Activated CD4-positive, alpha-beta T cell treated with anti-CD3 and anti-CD28 coated beads, Interleukin-2, amount 50 U/mL, for 16 hours (primary cell): ENCODE data around the gene EDN1.
"Not testable (repeated sequence)": the region's sequence is repeated elsewhere in the genome, so short reads cannot be mapped to it uniquely, and the experiment has no call there.

ENCODE experiments used
- DNase-seq: peaks from one replicate; pipeline ENCODE4 v3.0.0-alpha.2; 2020

Gene EDN1

GRCh38 chr6:12295558-12296254 lies 5.5 kb downstream of the EDN1 start:
- no peak for DNase-seq

- DNase-seq, result no peak
Observed at GRCh38 chr6:12296255-12296573, 6.1 kb downstream of the EDN1 start.

GRCh38 chr6:12296604-12297003 lies 6.4 kb downstream of the EDN1 start:
- no peak for DNase-seq

- DNase-seq, result no peak
Observed at GRCh38 chr6:12297363-12298016, 7.3 kb downstream of the EDN1 start.

GRCh38 chr6:12298017-12298978 lies 8.1 kb downstream of the EDN1 start:
- no peak for DNase-seq

GRCh38 chr6:12298995-12299394 lies 8.8 kb downstream of the EDN1 start:
- DNase-seq, result no peak

GRCh38 chr6:12301018-12301417 lies 10.9 kb downstream of the EDN1 start:
- no peak for DNase-seq

- no peak for DNase-seq
Observed at GRCh38 chr6:12304487-12304886, 14.3 kb downstream of the EDN1 start.

GRCh38 chr6:12309070-12309469 lies 18.9 kb downstream of the EDN1 start:
- DNase-seq, result no peak

- DNase-seq, result no peak
Observed at GRCh38 chr6:12311106-12311505, 20.9 kb downstream of the EDN1 start.

GRCh38 chr6:12312736-12313135 lies 22.6 kb downstream of the EDN1 start:
- DNase-seq, result no peak

GRCh38 chr6:12313306-12313991 lies 23.3 kb downstream of the EDN1 start:
- DNase-seq, result no peak

GRCh38 chr6:12313992-12314589 lies 23.9 kb downstream of the EDN1 start:
- no peak for DNase-seq

GRCh38 chr6:12314751-12315150 lies 24.6 kb downstream of the EDN1 start:
- DNase-seq, result no peak

GRCh38 chr6:12315292-12316081 lies 25.3 kb downstream of the EDN1 start:
- DNase-seq, result no peak

- no peak for DNase-seq
Observed at GRCh38 chr6:12318749-12319148, 28.6 kb downstream of the EDN1 start.

- DNase-seq, result not testable (repeated sequence)
Observed at GRCh38 chr6:12320074-12320473, 29.9 kb downstream of the EDN1 start.

- no peak for DNase-seq
Observed at GRCh38 chr6:12324099-12324498, 33.9 kb downstream of the EDN1 start.

GRCh38 chr6:12324748-12325147 lies 34.6 kb downstream of the EDN1 start:
- no peak for DNase-seq

GRCh38 chr6:12325872-12326271 lies 35.7 kb downstream of the EDN1 start:
- no peak for DNase-seq

GRCh38 chr6:12327391-12327790 lies 37.2 kb downstream of the EDN1 start:
- no peak for DNase-seq

GRCh38 chr6:12327988-12328387 lies 37.8 kb downstream of the EDN1 start:
- no peak for DNase-seq
